Endothelial cell (in vitro differentiated cells): Measurements from ENCODE around the gene FHL3. TPM values are rescaled to one million over a fixed set of nuclear protein-coding genes. Genes with fewer than 3 reads are reported as not detected.
"Not testable (repeated sequence)": the region's sequence is repeated elsewhere in the genome, so short reads cannot be mapped to it uniquely, and the experiment has no call there.

ENCODE experiments used
- DNase-seq: peaks from one replicate; pipeline ENCODE4 v3.0.0; 2021; ENCODE audit warnings: low spot score
- H3K27ac Mint-ChIP-seq: one replicate; pipeline ENCODE4 v1.8.0; 2021; ENCODE audit warnings: mixed read lengths, inconsistent platforms; ENCODE audit not compliant: unreplicated experiment
- H3K27me3 Mint-ChIP-seq: one replicate; pipeline ENCODE4 v1.8.0; 2021; ENCODE audit warnings: mild to moderate bottlenecking, moderate library complexity, mixed read lengths, inconsistent platforms; ENCODE audit not compliant: unreplicated experiment
- H3K36me3 Mint-ChIP-seq: one replicate; pipeline ENCODE4 v1.8.0; 2021; ENCODE audit warnings: mild to moderate bottlenecking, low read depth, mixed read lengths, inconsistent platforms; ENCODE audit not compliant: unreplicated experiment
- H3K4me1 Mint-ChIP-seq: one replicate; pipeline ENCODE4 v1.8.0; 2021; ENCODE audit warnings: mild to moderate bottlenecking, mixed read lengths, inconsistent platforms; ENCODE audit not compliant: unreplicated experiment
- H3K4me3 Mint-ChIP-seq: one replicate; pipeline ENCODE4 v1.8.0; 2021; ENCODE audit warnings: mild to moderate bottlenecking, mixed read lengths, inconsistent platforms; ENCODE audit not compliant: unreplicated experiment
- H3K9me3 Mint-ChIP-seq: one replicate; pipeline ENCODE4 v1.8.0; 2021; ENCODE audit warnings: mixed read lengths, inconsistent platforms; ENCODE audit not compliant: unreplicated experiment
- CTCF ChIP-seq: fragments of 200-600 bp; sonication (generic); IDR thresholded peaks from one replicate; pipeline ENCODE4 v1.5.0; 2021; ENCODE audit warnings: antibody characterized with exemption; ENCODE audit not compliant: unreplicated experiment
- total RNA-seq: library from RNA; stranded (reverse); fragmentation: NEBNext Ultra II Directional; extraction: Animal tissue kit (Norgen Biotek cat#: 25700); gene quantifications from one replicate; pipeline ENCODE4 v1.2.1, GENCODE V29; 2021; ENCODE audit not compliant: unreplicated experiment

The FHL3 gene
- total RNA-seq, 1 donor from 2014 or later = 142 TPM

GRCh38 chr1:38039331-38040088 is 34.2 kb upstream of the FHL3 start:
- H3K36me3 Mint-ChIP-seq = peaks cover 3% of the 10 kb centered on the region
- H3K27ac Mint-ChIP-seq = no peak overlapping the region
- H3K4me3 Mint-ChIP-seq = no peak overlapping the region
- no peak for TF ChIP-seq CTCF
- peaks cover 6% of the 10 kb centered on the region for H3K27me3 Mint-ChIP-seq
- H3K4me1 Mint-ChIP-seq = peaks cover 22% of the 10 kb centered on the region
- no peaks in the 10 kb centered on the region for H3K9me3 Mint-ChIP-seq
- DNase-seq = no peak

- Mint-ChIP-seq H3K27me3 (peaks cover 6% of the 10 kb centered on the region), H3K4me3 (no peak overlapping the region), H3K27ac (no peak overlapping the region), H3K9me3 (no peaks in the 10 kb centered on the region), H3K4me1 (peaks cover 19% of the 10 kb centered on the region), H3K36me3 (peaks cover 3% of the 10 kb centered on the region)
- no peak for DNase-seq
- no peak for TF ChIP-seq CTCF
Observed at GRCh38 chr1:38038861-38039260, 33.5 kb upstream of the FHL3 start.

GRCh38 chr1:38037221-38037939 is 32.1 kb upstream of the FHL3 start:
- peaks cover 3% of the 10 kb centered on the region for H3K36me3 Mint-ChIP-seq
- no peak overlapping the region for H3K4me3 Mint-ChIP-seq
- peaks cover 4% of the 10 kb centered on the region for H3K27me3 Mint-ChIP-seq
- H3K27ac Mint-ChIP-seq = no peak overlapping the region
- no peaks in the 10 kb centered on the region for H3K9me3 Mint-ChIP-seq
- peak; percentile 30 for TF ChIP-seq CTCF
- DNase-seq = peak; percentile 53
- H3K4me1 Mint-ChIP-seq = peaks cover 9% of the 10 kb centered on the region

GRCh38 chr1:38034871-38035270 is 29.6 kb upstream of the FHL3 start:
- Mint-ChIP-seq H3K27ac (no peak overlapping the region), H3K4me3 (no peak overlapping the region), H3K36me3 (no peaks in the 10 kb centered on the region), H3K9me3 (no peaks in the 10 kb centered on the region), H3K4me1 (peaks cover 6% of the 10 kb centered on the region), H3K27me3 (peaks cover 2% of the 10 kb centered on the region)
- DNase-seq = no peak
- no peak for TF ChIP-seq CTCF

- not testable (repeated sequence) for H3K27me3 Mint-ChIP-seq
Observed at GRCh38 chr1:38032992-38033391, 27.7 kb upstream of the FHL3 start.

More at GRCh38 chr1:38032992-38033391, 27.7 kb upstream of the FHL3 start:
- H3K9me3 Mint-ChIP-seq, DNase-seq, H3K27ac Mint-ChIP-seq, H3K36me3 Mint-ChIP-seq, H3K4me3 Mint-ChIP-seq: not testable (repeated sequence)
- peaks cover 25% of the 10 kb centered on the region for H3K4me1 Mint-ChIP-seq
